Measurements from ENCODE around the gene IDH3G.
"Not testable (repeated sequence)": the region's sequence is repeated elsewhere in the genome, so short reads cannot be mapped to it uniquely, and the experiment has no call there.

Gene IDH3G

DNA sequence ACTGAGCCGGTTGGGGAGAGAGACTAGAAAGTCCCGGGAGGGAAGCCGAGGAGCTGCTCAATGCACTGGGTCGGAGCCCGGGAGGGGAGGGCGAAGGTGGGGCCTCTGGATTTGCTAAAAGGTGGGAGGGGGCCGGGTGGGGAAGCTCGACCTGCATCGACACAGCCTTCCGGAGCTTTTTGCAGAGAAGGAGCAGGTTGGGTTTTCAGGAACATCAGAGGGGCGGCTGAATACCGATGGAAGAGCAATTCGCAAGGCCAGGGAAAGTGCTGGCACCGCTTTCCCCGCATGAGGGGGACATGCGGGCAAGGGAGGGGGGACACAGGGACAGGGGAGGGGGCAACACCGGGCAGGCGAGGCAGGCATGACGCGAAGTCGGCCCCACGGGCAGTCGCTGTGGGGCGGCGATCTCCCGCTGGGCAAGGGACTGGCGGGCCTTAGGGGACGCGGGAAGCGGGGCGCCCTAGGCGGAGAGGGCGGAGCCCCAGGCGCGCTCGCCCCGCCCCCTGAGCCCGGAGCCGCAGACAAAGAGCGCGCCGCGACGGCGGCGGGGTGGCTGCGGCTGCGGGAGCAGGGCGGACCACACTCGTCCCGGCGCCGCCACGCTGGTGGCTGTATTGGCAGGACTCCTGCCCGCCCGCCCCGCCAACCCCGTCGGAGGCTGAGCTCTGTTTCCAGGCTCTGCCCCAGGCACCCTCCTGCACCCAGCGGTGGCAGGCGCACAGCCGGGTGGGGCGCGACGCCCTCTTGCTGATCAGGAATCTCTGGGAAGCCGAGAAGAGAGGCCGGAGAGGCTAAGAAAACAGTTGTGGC lies 24.6 kb upstream of the IDH3G start:
- Histone ChIP-seq H3K4me2 (ENCODE audit: low read length) (no peak overlapping the region), H3K27ac (ENCODE audit: low read depth, low read length) (no peak overlapping the region)

DNA sequence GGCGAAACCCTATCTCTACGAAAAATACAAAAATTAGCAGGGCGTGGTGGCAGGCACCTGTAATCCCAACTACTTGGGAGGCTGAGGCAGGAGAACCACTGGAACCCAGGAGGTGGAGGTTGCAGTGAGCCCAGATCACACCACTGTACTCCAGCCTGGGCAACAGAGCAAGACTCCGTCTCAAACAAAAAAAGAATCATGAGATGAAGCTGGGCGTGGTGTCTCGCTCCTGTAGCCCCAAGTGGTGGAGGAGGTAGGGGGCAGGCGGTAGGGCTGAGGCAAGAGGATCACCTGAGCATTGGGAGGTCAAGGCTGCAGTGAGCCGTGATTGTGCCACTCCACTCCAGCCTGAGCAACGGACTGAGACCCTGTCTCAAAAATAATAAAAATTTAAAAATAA lies 23.9 kb upstream of the IDH3G start:
- H3K4me3 ChIP-seq (ENCODE audit: low read length); H3K4me2 ChIP-seq (ENCODE audit: low read length); H3K27ac ChIP-seq (ENCODE audit: low read depth, low read length); H3K36me3 ChIP-seq (ENCODE audit: control insufficient read depth, low read length); H3K4me1 ChIP-seq (ENCODE audit: control insufficient read depth, low read length); H3K79me2 ChIP-seq (ENCODE audit: control insufficient read depth, low read length); H4K20me1 ChIP-seq (ENCODE audit: control insufficient read depth, insufficient read depth, low read depth, low read length); H3F3A ChIP-seq (ENCODE audit: control insufficient read depth, insufficient read depth); H3K9me2 ChIP-seq (replicated peaks; ENCODE audit: control insufficient read depth, low read length); H3K9me3 ChIP-seq (ENCODE audit: control insufficient read depth, insufficient read depth, low read length); H3K27me3 ChIP-seq (ENCODE audit: control insufficient read depth, low read length): not testable (repeated sequence)

More for the DNA sequence above, 24.6 kb upstream of the IDH3G start:
- Histone ChIP-seq H3K4me3 (ENCODE audit: low read length) (no peak overlapping the region), H3F3A (ENCODE audit: control insufficient read depth, insufficient read depth) (no peaks in the 10 kb centered on the region), H3K9me2 (replicated peaks; ENCODE audit: control insufficient read depth, low read length) (no peaks in the 10 kb centered on the region), H3K9me3 (ENCODE audit: control insufficient read depth, insufficient read depth, low read length) (no peaks in the 10 kb centered on the region), H4K20me1 (ENCODE audit: control insufficient read depth, insufficient read depth, low read depth, low read length) (no peaks in the 10 kb centered on the region), H3K27me3 (ENCODE audit: control insufficient read depth, low read length) (peaks cover 8% of the 10 kb centered on the region), H3K4me1 (ENCODE audit: control insufficient read depth, low read length) (no peaks in the 10 kb centered on the region), H3K36me3 (ENCODE audit: control insufficient read depth, low read length) (no peaks in the 10 kb centered on the region), H3K79me2 (ENCODE audit: control insufficient read depth, low read length) (no peaks in the 10 kb centered on the region)
- TF ChIP-seq, protein P1, sequence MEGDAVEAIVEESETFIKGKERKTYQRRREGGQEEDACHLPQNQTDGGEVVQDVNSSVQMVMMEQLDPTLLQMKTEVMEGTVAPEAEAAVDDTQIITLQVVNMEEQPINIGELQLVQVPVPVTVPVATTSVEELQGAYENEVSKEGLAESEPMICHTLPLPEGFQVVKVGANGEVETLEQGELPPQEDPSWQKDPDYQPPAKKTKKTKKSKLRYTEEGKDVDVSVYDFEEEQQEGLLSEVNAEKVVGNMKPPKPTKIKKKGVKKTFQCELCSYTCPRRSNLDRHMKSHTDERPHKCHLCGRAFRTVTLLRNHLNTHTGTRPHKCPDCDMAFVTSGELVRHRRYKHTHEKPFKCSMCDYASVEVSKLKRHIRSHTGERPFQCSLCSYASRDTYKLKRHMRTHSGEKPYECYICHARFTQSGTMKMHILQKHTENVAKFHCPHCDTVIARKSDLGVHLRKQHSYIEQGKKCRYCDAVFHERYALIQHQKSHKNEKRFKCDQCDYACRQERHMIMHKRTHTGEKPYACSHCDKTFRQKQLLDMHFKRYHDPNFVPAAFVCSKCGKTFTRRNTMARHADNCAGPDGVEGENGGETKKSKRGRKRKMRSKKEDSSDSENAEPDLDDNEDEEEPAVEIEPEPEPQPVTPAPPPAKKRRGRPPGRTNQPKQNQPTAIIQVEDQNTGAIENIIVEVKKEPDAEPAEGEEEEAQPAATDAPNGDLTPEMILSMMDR (IDR thresholded peaks at IDR 0.05; ENCODE audit: low read depth, low read length, poor library complexity, severe bottlenecking), result no peak
- TF ChIP-seq EZH2phosphoT487 (IDR thresholded peaks at IDR 0.05; ENCODE audit: borderline replicate concordance, low read length), result no peak

DNA sequence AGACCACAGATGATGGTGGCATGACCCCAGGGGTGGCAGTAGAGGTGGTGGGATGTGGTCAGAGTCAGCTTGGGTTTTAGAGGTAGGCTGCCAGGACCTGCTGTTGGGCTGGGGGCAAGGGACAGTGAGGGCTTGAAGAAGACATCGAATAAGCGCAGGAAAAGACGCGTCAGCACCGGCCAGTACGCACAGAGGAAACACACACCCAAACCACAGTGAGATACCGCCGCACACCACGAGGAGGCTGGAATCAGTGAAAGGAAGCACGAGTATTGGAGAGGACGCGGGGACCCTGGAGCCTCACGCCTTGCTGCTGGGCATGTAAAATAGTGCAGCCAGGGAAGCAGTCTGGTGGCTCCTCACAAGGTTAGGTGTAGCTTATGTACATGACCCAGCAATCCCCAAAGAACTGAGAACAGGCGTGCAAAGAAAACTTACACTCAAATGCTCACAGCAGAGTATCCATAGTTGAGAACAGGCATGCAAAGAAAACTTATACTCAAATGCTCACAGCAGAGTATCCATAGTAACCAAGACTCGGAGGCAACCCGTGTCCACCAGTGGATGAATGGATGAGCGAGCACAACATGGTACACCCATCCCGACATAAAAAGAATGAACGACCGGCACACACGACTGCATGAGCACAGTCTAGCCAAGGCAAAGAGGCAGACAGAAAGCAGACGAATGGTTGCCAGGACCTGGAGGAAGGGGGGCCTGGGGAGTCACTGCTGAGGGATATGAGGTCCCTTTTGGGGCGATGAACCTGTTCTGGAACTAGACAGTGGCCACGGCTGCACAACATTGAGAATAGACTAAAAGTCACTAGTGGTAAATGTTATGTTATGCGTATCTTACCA lies 22.9 kb upstream of the IDH3G start:
- H3K79me2 ChIP-seq (ENCODE audit: control insufficient read depth, low read length), result no peaks in the 10 kb centered on the region
- H4K20me1 ChIP-seq (ENCODE audit: control insufficient read depth, insufficient read depth, low read depth, low read length), result no peaks in the 10 kb centered on the region
- H3K4me3 ChIP-seq (ENCODE audit: low read length), result no peak overlapping the region
- H3K27ac ChIP-seq (ENCODE audit: low read depth, low read length), result no peak overlapping the region
- peaks cover 8% of the 10 kb centered on the region for H3K27me3 ChIP-seq (ENCODE audit: control insufficient read depth, low read length)
- H3K4me2 ChIP-seq (ENCODE audit: low read length), result no peak overlapping the region
- H3K9me3 ChIP-seq (ENCODE audit: control insufficient read depth, insufficient read depth, low read length), result no peaks in the 10 kb centered on the region
- TF ChIP-seq EZH2phosphoT487 (IDR thresholded peaks at IDR 0.05; ENCODE audit: borderline replicate concordance, low read length), result no peak
- TF ChIP-seq, protein P1 (IDR thresholded peaks at IDR 0.05; ENCODE audit: low read depth, low read length, poor library complexity, severe bottlenecking), result no peak
- no peaks in the 10 kb centered on the region for H3F3A ChIP-seq (ENCODE audit: control insufficient read depth, insufficient read depth)
- no peaks in the 10 kb centered on the region for H3K36me3 ChIP-seq (ENCODE audit: control insufficient read depth, low read length)
- H3K9me2 ChIP-seq (replicated peaks; ENCODE audit: control insufficient read depth, low read length), result no peaks in the 10 kb centered on the region
- no peaks in the 10 kb centered on the region for H3K4me1 ChIP-seq (ENCODE audit: control insufficient read depth, low read length)

Data from DOHH2 (cell line).